Measurements from ENCODE around the gene GPR176.

GPR176 gene

GRCh38 chr15:39919748-39920509 is at the start of gene GPR176:
Gene GPR176 (minus strand): TSS chr15:39920266. CDS start chr15:39920026, 240 bp downstream.
- H3K27ac ChIP-seq = peak within 1 kb of the TSS; percentile 76

GRCh38 chr15:39969002-39969394 is 48.9 kb upstream of the GPR176 start:
- no peak overlapping the region for H3K27ac ChIP-seq

More at GRCh38 chr15:39919748-39920509, at the start of gene GPR176:
- no peak for TF ChIP-seq CTCF (conservative IDR thresholded peaks at IDR 0.05)
- no peak for TF ChIP-seq ZFX (IDR thresholded peaks at IDR 0.05)

GRCh38 chr15:39968273-39969001 is 48.4 kb upstream of the GPR176 start:
- no peak for TF ChIP-seq ZFX (IDR thresholded peaks at IDR 0.05)
- no peak for TF ChIP-seq CTCF (conservative IDR thresholded peaks at IDR 0.05)
- no peak overlapping the region for H3K27ac ChIP-seq

More at GRCh38 chr15:39969002-39969394, 48.9 kb upstream of the GPR176 start:
- no peak for TF ChIP-seq ZFX (IDR thresholded peaks at IDR 0.05)
- TF ChIP-seq CTCF (conservative IDR thresholded peaks at IDR 0.05) = no peak

GRCh38 chr15:39966521-39966920 is 46.5 kb upstream of the GPR176 start:
- TF ChIP-seq CTCF (conservative IDR thresholded peaks at IDR 0.05) (no peak), ZFX (IDR thresholded peaks at IDR 0.05) (no peak)
- no peak overlapping the region for H3K27ac ChIP-seq

- no peak overlapping the region for H3K27ac ChIP-seq
- no peak for TF ChIP-seq CTCF (conservative IDR thresholded peaks at IDR 0.05)
- TF ChIP-seq ZFX (IDR thresholded peaks at IDR 0.05) = no peak
These were observed 43.7 kb upstream of the GPR176 start for GRCh38 chr15:39963786-39964185.

GRCh38 chr15:39961051-39961450 is 41.0 kb upstream of the GPR176 start:
- H3K27ac ChIP-seq = no peak overlapping the region
- TF ChIP-seq ZFX (IDR thresholded peaks at IDR 0.05) (no peak), CTCF (conservative IDR thresholded peaks at IDR 0.05) (no peak)

GRCh38 chr15:39960411-39960810 is 40.3 kb upstream of the GPR176 start:
- H3K27ac ChIP-seq = no peak overlapping the region
- TF ChIP-seq CTCF (conservative IDR thresholded peaks at IDR 0.05) (no peak), ZFX (IDR thresholded peaks at IDR 0.05) (no peak)
